Measurements from ENCODE around the gene NAXD. TPM values are rescaled to one million over a fixed set of nuclear protein-coding genes. Genes with fewer than 3 reads are reported as not detected.

The NAXD gene
- total RNA-seq, 1 donor from 2014 or later, result 25.6 TPM

DNA sequence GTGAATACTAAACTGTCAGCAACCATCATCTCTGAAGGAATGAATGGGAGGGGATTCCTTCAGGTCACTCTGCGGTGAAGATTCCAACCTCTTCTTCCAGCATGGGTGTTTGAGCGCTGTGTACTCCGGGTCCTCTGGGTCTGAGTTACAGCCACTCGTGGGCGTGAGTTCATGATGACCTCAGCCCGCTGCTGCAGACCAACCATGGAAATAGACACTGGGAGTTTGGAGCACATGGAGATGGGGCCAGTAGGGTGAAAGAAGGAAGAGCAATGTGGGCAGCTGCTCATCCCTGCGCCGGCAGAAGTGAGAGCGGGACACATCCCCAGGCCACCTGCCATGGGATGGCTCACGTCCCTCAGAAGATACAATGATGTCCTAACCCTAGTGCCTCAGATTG, 37.0 kb upstream of the NAXD start:
- H3K36me3 ChIP-seq (ENCODE audit: control insufficient read depth, insufficient read depth, low read length), result no peaks in the 10 kb centered on the region
- H3K4me3 ChIP-seq (ENCODE audit: low read depth, low read length), result no peak overlapping the region
- no peak for DNase-seq (ENCODE audit: low read depth)
- H3K27me3 ChIP-seq (ENCODE audit: control insufficient read depth, insufficient read depth, low read length), result peaks cover 17% of the 10 kb centered on the region
- TF ChIP-seq, protein P1, sequence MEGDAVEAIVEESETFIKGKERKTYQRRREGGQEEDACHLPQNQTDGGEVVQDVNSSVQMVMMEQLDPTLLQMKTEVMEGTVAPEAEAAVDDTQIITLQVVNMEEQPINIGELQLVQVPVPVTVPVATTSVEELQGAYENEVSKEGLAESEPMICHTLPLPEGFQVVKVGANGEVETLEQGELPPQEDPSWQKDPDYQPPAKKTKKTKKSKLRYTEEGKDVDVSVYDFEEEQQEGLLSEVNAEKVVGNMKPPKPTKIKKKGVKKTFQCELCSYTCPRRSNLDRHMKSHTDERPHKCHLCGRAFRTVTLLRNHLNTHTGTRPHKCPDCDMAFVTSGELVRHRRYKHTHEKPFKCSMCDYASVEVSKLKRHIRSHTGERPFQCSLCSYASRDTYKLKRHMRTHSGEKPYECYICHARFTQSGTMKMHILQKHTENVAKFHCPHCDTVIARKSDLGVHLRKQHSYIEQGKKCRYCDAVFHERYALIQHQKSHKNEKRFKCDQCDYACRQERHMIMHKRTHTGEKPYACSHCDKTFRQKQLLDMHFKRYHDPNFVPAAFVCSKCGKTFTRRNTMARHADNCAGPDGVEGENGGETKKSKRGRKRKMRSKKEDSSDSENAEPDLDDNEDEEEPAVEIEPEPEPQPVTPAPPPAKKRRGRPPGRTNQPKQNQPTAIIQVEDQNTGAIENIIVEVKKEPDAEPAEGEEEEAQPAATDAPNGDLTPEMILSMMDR (IDR thresholded peaks at IDR 0.05; ENCODE audit: insufficient read depth, low read length, poor library complexity, severe bottlenecking), result no peak

DNA sequence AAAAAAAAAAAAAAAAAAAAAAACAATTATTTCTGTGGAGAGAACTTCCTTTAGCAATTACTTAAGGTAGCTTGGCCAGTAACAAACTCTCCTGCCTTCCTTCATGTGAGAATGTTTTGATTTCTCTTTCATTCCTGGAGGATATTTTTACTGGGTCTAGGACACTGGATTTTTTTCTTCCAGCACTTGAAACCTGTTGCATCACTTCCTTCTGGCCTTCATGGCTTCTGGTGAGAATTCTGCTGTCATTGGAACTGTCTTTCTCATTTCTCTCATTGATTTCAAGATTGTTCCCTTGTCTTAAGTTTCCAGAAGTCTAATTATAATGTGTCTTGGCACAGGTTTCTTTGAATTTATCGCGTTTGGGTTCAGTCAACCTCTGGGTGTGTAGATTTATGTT, 34.5 kb upstream of the NAXD start:
- no peak overlapping the region for H3K4me3 ChIP-seq (ENCODE audit: low read depth, low read length)
- peaks cover 4% of the 10 kb centered on the region for H3K27me3 ChIP-seq (ENCODE audit: control insufficient read depth, insufficient read depth, low read length)
- TF ChIP-seq, protein P1 (IDR thresholded peaks at IDR 0.05; ENCODE audit: insufficient read depth, low read length, poor library complexity, severe bottlenecking), result no peak
- H3K36me3 ChIP-seq (ENCODE audit: control insufficient read depth, insufficient read depth, low read length), result no peaks in the 10 kb centered on the region
- DNase-seq (ENCODE audit: low read depth), result no peak

DNA sequence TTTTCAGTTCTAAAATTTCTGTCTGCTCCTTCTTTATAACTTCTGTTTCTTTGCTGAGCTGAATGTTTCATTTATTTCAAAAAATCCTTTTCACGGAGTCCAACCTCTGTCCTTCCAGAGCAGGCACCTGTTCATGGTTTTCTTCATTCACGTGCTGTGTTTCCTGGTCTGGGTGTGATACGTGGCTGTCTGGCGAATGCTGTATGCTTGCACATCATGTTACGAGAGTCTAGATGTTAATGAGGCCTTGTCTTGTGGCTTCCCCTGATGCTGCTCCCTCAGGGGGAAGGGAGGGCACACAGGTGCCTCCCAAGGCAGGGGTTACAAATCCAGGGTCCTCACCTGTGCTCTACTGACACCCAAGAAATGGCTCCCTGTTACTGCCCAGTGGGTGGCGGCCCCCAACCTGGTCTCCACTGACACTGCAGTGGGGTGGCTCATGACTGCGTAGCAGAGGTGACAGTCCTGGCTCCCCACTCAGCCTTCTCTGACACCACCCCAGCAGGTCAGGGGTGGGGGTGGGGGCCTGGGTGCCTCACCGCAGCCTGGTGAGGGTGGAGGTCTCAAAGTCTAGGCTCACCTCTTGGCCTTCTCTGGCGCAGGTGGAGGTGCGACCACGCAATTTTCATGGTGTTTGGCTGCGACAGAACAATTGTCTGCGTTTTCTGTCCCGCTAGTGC, 33.7 kb upstream of the NAXD start:
- H3K27me3 ChIP-seq (ENCODE audit: control insufficient read depth, insufficient read depth, low read length), result no peaks in the 10 kb centered on the region
- no peaks in the 10 kb centered on the region for H3K36me3 ChIP-seq (ENCODE audit: control insufficient read depth, insufficient read depth, low read length)
- DNase-seq (ENCODE audit: low read depth), result no peak
- no peak overlapping the region for H3K4me3 ChIP-seq (ENCODE audit: low read depth, low read length)
- TF ChIP-seq, protein P1 (IDR thresholded peaks at IDR 0.05; ENCODE audit: insufficient read depth, low read length, poor library complexity, severe bottlenecking), result no peak

DNA sequence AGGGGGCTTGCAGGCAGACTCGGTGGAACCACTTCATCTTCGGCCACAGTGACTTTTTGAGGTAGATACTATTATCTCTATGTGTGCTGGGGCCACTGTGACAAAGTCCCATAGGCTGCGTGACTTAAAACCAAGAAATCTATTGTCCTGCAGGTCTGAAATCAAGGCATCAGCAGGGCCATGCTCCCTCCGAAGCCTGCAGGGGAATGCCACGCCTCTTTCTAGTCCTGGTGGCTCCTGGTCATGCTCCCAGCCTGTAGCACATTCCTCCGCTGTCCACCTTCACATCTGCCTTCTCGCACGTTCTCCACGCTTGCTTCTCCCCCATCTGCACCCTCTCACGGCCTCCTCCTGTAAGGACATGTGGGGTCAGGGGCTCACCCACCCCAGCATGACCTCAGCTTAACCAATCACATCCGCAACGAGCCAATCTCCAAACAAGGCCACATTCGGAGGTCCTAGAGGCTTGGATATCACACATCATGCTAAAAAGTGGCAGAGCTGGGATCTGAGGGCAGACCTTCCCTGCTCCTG, 32.9 kb upstream of the NAXD start:
- no peak for DNase-seq (ENCODE audit: low read depth)
- H3K36me3 ChIP-seq (ENCODE audit: control insufficient read depth, insufficient read depth, low read length), result no peaks in the 10 kb centered on the region
- H3K4me3 ChIP-seq (ENCODE audit: low read depth, low read length), result no peak overlapping the region
- TF ChIP-seq, protein P1 (IDR thresholded peaks at IDR 0.05; ENCODE audit: insufficient read depth, low read length, poor library complexity, severe bottlenecking), result no peak
- H3K27me3 ChIP-seq (ENCODE audit: control insufficient read depth, insufficient read depth, low read length), result no peaks in the 10 kb centered on the region

DNA sequence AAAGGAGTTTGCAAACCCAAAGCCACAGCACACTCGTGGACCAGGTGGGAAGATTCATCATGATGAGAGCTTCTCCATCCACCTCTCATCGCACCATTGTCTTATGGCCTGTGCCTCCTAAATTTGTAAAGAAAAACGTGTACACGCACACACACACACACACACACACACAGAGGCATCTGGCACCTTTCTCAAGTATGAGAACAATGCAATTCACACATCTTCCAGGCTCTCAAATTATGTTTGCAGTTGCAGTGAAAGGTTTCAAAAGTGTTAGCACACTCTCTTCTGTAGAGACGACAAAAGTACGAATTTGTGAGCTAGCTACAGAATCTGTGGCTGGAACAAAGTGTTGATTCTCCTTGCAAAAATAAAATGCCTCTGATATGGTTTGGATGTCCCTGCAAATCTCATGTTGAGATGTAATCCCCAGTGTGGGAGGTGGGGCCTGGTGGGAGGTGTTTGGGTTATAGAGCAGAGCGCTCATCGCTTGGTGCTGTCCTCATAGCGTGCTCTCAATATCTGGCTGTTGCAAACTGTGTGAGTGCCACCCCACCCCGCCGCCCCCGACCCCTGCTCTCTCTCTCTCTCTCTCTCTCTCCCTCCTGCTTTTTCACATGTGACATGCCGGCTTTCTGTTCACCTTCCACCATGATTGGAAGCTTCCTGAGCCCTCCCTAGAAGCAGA, 32.0 kb upstream of the NAXD start:
- Histone ChIP-seq H3K4me3 (ENCODE audit: low read depth, low read length) (no peak overlapping the region), H3K36me3 (ENCODE audit: control insufficient read depth, insufficient read depth, low read length) (no peaks in the 10 kb centered on the region), H3K27me3 (ENCODE audit: control insufficient read depth, insufficient read depth, low read length) (no peaks in the 10 kb centered on the region)
- TF ChIP-seq, protein P1 (IDR thresholded peaks at IDR 0.05; ENCODE audit: insufficient read depth, low read length, poor library complexity, severe bottlenecking), result no peak
- DNase-seq (ENCODE audit: low read depth), result no peak

Data from kidney epithelial cell (primary cell).